ENCODE measurements around the gene PDGFB. TPM values are rescaled to one million over a fixed set of nuclear protein-coding genes. Genes with fewer than 3 reads are reported as not detected.

The PDGFB gene
- total and polyA plus RNA-seq, 2 donors (not counting 1 experiment from before 2014, with no cell fraction given): 0.04 TPM; not detected in 1

DNA sequence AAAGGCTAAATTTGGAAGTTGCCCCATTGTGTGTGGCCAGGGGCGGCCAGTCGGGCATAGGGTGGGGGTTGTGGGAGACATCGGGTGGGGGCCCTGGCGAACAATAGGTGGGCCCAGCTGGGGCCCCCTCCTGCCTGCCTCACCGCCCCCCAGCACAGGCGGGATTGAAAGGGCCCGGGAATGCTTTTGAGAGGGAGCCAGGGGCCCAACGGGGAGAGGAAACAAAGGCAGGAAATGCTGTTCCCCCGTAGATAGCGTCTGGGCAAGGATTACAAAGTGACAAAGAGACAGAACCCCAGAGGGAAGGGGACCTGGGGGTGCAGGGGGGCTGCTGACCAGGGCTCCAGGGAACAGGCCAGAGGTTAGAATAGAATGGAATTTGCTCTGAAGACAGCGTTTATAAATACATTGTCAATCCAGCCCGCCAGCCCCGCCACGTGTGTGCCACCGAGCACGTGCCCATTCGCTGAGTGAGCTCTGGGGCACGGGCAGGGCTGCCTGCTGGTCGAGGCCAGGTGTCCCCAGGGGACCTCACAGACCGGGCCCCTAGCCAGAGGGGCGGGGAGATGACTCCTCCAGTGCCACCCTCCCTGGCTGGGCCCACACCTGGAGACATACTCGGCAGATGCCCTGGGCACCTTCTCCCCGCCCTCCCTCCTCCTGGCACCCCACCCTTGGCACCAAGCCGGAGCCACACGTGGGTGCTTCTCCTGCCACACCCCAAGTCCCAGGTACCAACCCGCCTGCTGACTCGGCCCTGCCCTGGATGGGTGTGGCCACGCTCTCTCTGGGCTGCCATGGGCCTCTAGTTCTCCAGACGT, 9.7 kb downstream of the PDGFB start:
- Histone ChIP-seq H3K9ac (ENCODE audit: low read length) (no peak overlapping the region), H3K79me2 (ENCODE audit: control insufficient read depth, insufficient read depth, low read length) (no peaks in the 10 kb centered on the region), H3K4me1 (ENCODE audit: control insufficient read depth in 2 of 2, insufficient read depth in 2 of 2, low read length in 2 of 2) (peaks cover 41 to 47% of the 10 kb centered on the region in 2 donors), H3K9me3 (ENCODE audit: control extremely low read depth in 1 of 3, control insufficient read depth in 2 of 3, insufficient read depth in 1 of 3, low read length in 2 of 3) (peaks cover 0 to 38% (median 0%) of the 10 kb centered on the region in 3 donors), H4K20me1 (ENCODE audit: control insufficient read depth, insufficient read depth, low read length, poor library complexity, severe bottlenecking) (no peaks in the 10 kb centered on the region), H3K36me3 (replicated peaks in 1 of 2; ENCODE audit: control extremely low read depth in 1 of 2, control insufficient read depth in 1 of 2, extremely low read depth in 1 of 2, insufficient read depth in 2 of 2, low read length in 1 of 2) (no peaks in the 10 kb centered on the region), H3K27me3 (replicated peaks in 1 of 4; ENCODE audit: control extremely low read depth in 1 of 4, control insufficient read depth in 3 of 4, insufficient read depth in 4 of 4, low read length in 3 of 4) (peaks cover 0 to 97% (median 46%) of the 10 kb centered on the region in 4 experiments), H3K27ac (ENCODE audit: low read length in 2 of 2) (no peak overlapping the region), H2AFZ (ENCODE audit: insufficient read depth, low read depth, low read length, poor library complexity, severe bottlenecking) (no peak overlapping the region), H3K4me2 (replicated peaks; ENCODE audit: low read depth, low read length, poor library complexity, severe bottlenecking) (peak overlapping the region; percentile 52), H3K4me3 (ENCODE audit: control extremely low read depth in 1 of 5, extremely low read depth in 1 of 5, insufficient read depth in 1 of 5, low read depth in 2 of 5, low read length in 4 of 5) (peak overlapping the region in 1 of 5 experiments; percentile 7)
- intact Hi-C loops (cut with micrococcal nuclease): no loop called here
- ChIA-PET POLR2A (no interaction called here), CTCF (interaction anchor here (1.4 kb wide), 1 partner anchor 64 kb away, joined by 5 read pairs; no protein-coding TSS in a partner anchor)
- TF ChIP-seq, protein P1, sequence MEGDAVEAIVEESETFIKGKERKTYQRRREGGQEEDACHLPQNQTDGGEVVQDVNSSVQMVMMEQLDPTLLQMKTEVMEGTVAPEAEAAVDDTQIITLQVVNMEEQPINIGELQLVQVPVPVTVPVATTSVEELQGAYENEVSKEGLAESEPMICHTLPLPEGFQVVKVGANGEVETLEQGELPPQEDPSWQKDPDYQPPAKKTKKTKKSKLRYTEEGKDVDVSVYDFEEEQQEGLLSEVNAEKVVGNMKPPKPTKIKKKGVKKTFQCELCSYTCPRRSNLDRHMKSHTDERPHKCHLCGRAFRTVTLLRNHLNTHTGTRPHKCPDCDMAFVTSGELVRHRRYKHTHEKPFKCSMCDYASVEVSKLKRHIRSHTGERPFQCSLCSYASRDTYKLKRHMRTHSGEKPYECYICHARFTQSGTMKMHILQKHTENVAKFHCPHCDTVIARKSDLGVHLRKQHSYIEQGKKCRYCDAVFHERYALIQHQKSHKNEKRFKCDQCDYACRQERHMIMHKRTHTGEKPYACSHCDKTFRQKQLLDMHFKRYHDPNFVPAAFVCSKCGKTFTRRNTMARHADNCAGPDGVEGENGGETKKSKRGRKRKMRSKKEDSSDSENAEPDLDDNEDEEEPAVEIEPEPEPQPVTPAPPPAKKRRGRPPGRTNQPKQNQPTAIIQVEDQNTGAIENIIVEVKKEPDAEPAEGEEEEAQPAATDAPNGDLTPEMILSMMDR (IDR thresholded peaks at IDR 0.05): no peak
- no peak for TF ChIP-seq EZH2 (IDR thresholded peaks at IDR 0.05; ENCODE audit: borderline replicate concordance, insufficient read depth, low read depth, low read length, poor library complexity, severe bottlenecking)
- peak; percentile 37 for DNase-seq
- peaks cover 29% of the 10 kb centered on the region for H3K4me1 Mint-ChIP-seq
- no peaks in the 10 kb centered on the region for H3K9me3 Mint-ChIP-seq (ENCODE audit: insufficient read depth)
- H3K27ac Mint-ChIP-seq: no peak overlapping the region
- H3K27me3 Mint-ChIP-seq: peaks cover 79% of the 10 kb centered on the region
- H3K4me3 Mint-ChIP-seq: peak overlapping the region; percentile 58
- 14% methylated on average over 27 of the region's 29 CpGs for WGBS (ENCODE audit: insufficient coverage)
- no peak for ATAC-seq (ENCODE audit: low read depth)

DNA sequence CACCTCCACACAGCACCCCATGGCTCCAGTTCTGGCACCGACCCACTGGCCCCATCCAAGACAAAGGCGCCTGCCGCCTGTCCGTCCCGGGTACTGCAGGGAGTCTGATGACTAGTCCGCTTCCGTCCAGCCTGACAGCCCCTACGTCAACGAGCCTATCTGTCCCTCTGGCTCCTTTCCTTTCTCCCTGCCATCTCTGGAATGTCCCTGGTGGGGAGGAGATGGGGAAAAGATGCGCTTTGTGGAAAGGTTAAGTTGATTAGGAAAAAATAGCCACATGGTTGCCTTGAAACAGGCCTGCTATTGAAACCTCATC, 10.4 kb downstream of the PDGFB start:
- Histone ChIP-seq H3K4me2 (replicated peaks; ENCODE audit: low read depth, low read length, poor library complexity, severe bottlenecking) (peak overlapping the region; percentile 52), H3K79me2 (ENCODE audit: control insufficient read depth, insufficient read depth, low read length) (no peaks in the 10 kb centered on the region), H3K4me1 (ENCODE audit: control insufficient read depth in 2 of 2, insufficient read depth in 2 of 2, low read length in 2 of 2) (peaks cover 42 to 47% of the 10 kb centered on the region in 2 donors), H3K36me3 (replicated peaks in 1 of 2; ENCODE audit: control extremely low read depth in 1 of 2, control insufficient read depth in 1 of 2, extremely low read depth in 1 of 2, insufficient read depth in 2 of 2, low read length in 1 of 2) (no peaks in the 10 kb centered on the region), H3K9ac (ENCODE audit: low read length) (no peak overlapping the region), H3K4me3 (ENCODE audit: control extremely low read depth in 1 of 5, extremely low read depth in 1 of 5, insufficient read depth in 1 of 5, low read depth in 2 of 5, low read length in 4 of 5) (no peak overlapping the region), H2AFZ (ENCODE audit: insufficient read depth, low read depth, low read length, poor library complexity, severe bottlenecking) (no peak overlapping the region), H3K27ac (ENCODE audit: low read length in 2 of 2) (no peak overlapping the region), H3K27me3 (replicated peaks in 1 of 4; ENCODE audit: control extremely low read depth in 1 of 4, control insufficient read depth in 3 of 4, insufficient read depth in 4 of 4, low read length in 3 of 4) (peaks cover 0 to 98% (median 49%) of the 10 kb centered on the region in 4 experiments), H4K20me1 (ENCODE audit: control insufficient read depth, insufficient read depth, low read length, poor library complexity, severe bottlenecking) (no peaks in the 10 kb centered on the region), H3K9me3 (ENCODE audit: control extremely low read depth in 1 of 3, control insufficient read depth in 2 of 3, insufficient read depth in 1 of 3, low read length in 2 of 3) (peaks cover 0 to 38% (median 0%) of the 10 kb centered on the region in 3 donors)
- H3K4me3 Mint-ChIP-seq: no peak overlapping the region
- H3K4me1 Mint-ChIP-seq: peaks cover 29% of the 10 kb centered on the region
- intact Hi-C loops (cut with micrococcal nuclease): no loop called here
- POLR2A ChIA-PET: no interaction called here
- DNase-seq (no peak), ATAC-seq (ENCODE audit: low read depth) (no peak)
- H3K27ac Mint-ChIP-seq: no peak overlapping the region
- 10% methylated on average over 5 of the region's 10 CpGs for WGBS (ENCODE audit: insufficient coverage)
- H3K9me3 Mint-ChIP-seq (ENCODE audit: insufficient read depth): no peaks in the 10 kb centered on the region
- H3K27me3 Mint-ChIP-seq: peaks cover 77% of the 10 kb centered on the region
- TF ChIP-seq, protein P1 (IDR thresholded peaks at IDR 0.05): no peak
- TF ChIP-seq EZH2 (IDR thresholded peaks at IDR 0.05; ENCODE audit: borderline replicate concordance, insufficient read depth, low read depth, low read length, poor library complexity, severe bottlenecking): no peak
- CTCF ChIA-PET: interaction anchor here (0.6 kb wide), 1 partner anchor 1641 kb away, joined by 3 read pairs; no protein-coding TSS in a partner anchor

All from B cell (primary cell).